HEK293T (cell line): ENCODE data around the gene PTGR1.

Source experiments
- ARNT ChIP-seq: fragments of 450-650 bp; IDR thresholded peaks from 2 replicates; pipeline ENCODE4 v1.6.1; 2017; ENCODE audit warnings: mild to moderate bottlenecking
- CTBP1 ChIP-seq: fragments of 450-650 bp; IDR thresholded peaks from 2 replicates; pipeline ENCODE4 v1.6.1; 2016; ENCODE audit warnings: borderline replicate concordance
- FOXA1 ChIP-seq: fragments of 450-650 bp; IDR thresholded peaks from 2 replicates; pipeline ENCODE4 v1.6.1; 2016; ENCODE audit warnings: mild to moderate bottlenecking
- FOXM1 ChIP-seq: fragments of 450-650 bp; IDR thresholded peaks from 2 replicates; pipeline ENCODE4 v1.6.1; 2017; ENCODE audit warnings: mild to moderate bottlenecking, borderline replicate concordance
- NFRKB ChIP-seq: fragments of 450-650 bp; IDR thresholded peaks from 2 replicates; pipeline ENCODE4 v1.6.1; 2016; ENCODE audit warnings: mild to moderate bottlenecking, moderate library complexity
- SP1 ChIP-seq: fragments of 450-650 bp; IDR thresholded peaks from 2 replicates; pipeline ENCODE4 v1.6.1; 2017

- TF ChIP-seq CTBP1 (no peak), NFRKB (no peak), SP1 (no peak), FOXA1 (no peak), FOXM1 (no peak), ARNT (no peak)
Measured at GRCh38 chr9:111516061-111516465, 83.4 kb downstream of the PTGR1 start.
